ENCODE results near the gene SSH2. TPM values are rescaled to one million over a fixed set of nuclear protein-coding genes. Genes with fewer than 3 reads are reported as not detected.

Gene SSH2
- total and polyA plus RNA-seq, 9 of the 15 experiments (the other 6 are each of a cell fraction or from before 2014, with no cell fraction given), result 3.9 to 16.1 (median 10.2) TPM

DNA sequence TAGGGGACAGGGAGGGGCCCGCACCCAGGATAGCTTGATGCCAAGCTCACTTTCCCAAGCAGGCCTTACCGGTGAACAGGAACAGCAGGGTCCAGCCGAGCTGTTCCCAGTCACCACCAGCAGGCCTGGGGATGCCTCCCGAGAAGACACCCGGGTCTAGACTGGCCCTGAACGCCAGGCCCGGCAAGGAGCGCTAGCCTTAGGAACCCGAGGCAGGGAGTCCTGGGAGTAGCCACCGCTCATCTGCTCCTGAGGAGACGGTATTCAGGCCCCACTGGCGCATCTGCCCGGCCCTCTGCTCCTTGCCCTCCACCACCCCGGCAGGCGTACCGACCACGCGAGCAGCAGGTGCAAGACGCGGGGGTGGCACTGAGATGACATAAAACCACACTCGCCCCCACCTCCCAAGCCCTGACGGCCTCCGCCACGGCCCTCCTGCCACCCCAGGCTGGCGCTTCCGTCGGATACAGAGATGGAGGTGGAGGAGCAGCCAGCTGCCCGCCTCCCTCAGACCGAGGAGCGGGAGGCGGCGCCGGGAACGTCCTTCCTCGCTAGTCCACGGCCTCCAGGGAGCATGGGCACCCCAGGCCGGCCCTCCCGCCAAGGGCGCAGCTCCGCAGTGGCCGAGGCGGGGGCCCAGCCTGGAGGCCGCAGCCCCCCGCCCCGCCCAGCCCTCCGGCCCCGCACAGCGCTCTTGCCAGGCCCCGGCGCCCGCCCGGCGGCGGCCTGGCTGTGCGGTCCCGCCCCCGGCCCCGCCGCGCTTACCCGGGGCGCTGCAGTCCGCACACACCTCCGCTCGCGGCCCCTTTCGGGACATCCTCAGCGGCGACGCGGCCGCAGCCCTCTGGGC lies 341.2 kb downstream of the SSH2 start (continued):
- TF ChIP-seq RFX5 (IDR thresholded peaks at IDR 0.05; ENCODE audit: low read depth, low read length), result no peak
- no peak for TF ChIP-seq SIN3B (IDR thresholded peaks at IDR 0.05; ENCODE audit: low read depth)
- TF ChIP-seq NRF1 (conservative IDR thresholded peaks at IDR 0.05 in 1 of 2, IDR thresholded peaks at IDR 0.05 in 1 of 2), result peak; percentile 73 to 75
- no peak for TF ChIP-seq MCM7 (IDR thresholded peaks at IDR 0.05)
- TF ChIP-seq, protein P1, sequence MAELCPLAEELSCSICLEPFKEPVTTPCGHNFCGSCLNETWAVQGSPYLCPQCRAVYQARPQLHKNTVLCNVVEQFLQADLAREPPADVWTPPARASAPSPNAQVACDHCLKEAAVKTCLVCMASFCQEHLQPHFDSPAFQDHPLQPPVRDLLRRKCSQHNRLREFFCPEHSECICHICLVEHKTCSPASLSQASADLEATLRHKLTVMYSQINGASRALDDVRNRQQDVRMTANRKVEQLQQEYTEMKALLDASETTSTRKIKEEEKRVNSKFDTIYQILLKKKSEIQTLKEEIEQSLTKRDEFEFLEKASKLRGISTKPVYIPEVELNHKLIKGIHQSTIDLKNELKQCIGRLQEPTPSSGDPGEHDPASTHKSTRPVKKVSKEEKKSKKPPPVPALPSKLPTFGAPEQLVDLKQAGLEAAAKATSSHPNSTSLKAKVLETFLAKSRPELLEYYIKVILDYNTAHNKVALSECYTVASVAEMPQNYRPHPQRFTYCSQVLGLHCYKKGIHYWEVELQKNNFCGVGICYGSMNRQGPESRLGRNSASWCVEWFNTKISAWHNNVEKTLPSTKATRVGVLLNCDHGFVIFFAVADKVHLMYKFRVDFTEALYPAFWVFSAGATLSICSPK (IDR thresholded peaks at IDR 0.05; ENCODE audit: borderline replicate concordance), result no peak
- TF ChIP-seq MTA2 (IDR thresholded peaks at IDR 0.05; ENCODE audit: low read depth), result no peak
- no peak for TF ChIP-seq ZNF507 (tag; conservative IDR thresholded peaks at IDR 0.05)
- no peak for TF ChIP-seq E4F1 (CRISPR knock-in tag; IDR thresholded peaks at IDR 0.05; ENCODE audit: borderline replicate concordance)
- TF ChIP-seq, protein P2, sequence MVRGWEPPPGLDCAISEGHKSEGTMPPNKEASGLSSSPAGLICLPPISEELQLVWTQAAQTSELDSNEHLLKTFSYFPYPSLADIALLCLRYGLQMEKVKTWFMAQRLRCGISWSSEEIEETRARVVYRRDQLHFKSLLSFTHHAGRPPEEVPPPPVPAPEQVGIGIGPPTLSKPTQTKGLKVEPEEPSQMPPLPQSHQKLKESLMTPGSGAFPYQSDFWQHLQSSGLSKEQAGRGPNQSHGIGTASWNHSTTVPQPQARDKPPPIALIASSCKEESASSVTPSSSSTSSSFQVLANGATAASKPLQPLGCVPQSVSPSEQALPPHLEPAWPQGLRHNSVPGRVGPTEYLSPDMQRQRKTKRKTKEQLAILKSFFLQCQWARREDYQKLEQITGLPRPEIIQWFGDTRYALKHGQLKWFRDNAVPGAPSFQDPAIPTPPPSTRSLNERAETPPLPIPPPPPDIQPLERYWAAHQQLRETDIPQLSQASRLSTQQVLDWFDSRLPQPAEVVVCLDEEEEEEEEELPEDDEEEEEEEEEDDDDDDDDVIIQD (CRISPR knock-in tag; IDR thresholded peaks at IDR 0.05), result no peak
- TF ChIP-seq CCAR2 (IDR thresholded peaks at IDR 0.05; ENCODE audit: low read depth, low read length), result no peak
- no peak for TF ChIP-seq TAL1 (IDR thresholded peaks at IDR 0.05)
- no peak for TF ChIP-seq ZNF174 (CRISPR knock-in tag; IDR thresholded peaks at IDR 0.05)
- TF ChIP-seq USF2 (CRISPR knock-in tag; IDR thresholded peaks at IDR 0.05), result no peak
- no peak for TF ChIP-seq HNRNPLL (IDR thresholded peaks at IDR 0.05; ENCODE audit: low read depth, low read length, poor library complexity, severe bottlenecking)
- TF ChIP-seq MAX (CRISPR knock-in tag; IDR thresholded peaks at IDR 0.05), result peak; percentile 15; the same call in 1 of the 2 replicates
- TF ChIP-seq GATAD2A (IDR thresholded peaks at IDR 0.05), result no peak
- no peak for TF ChIP-seq ELF2 (CRISPR knock-in tag; IDR thresholded peaks at IDR 0.05)
- no peak for TF ChIP-seq BHLHE40 (IDR thresholded peaks at IDR 0.05; ENCODE audit: low read length)
- TF ChIP-seq, protein P3, sequence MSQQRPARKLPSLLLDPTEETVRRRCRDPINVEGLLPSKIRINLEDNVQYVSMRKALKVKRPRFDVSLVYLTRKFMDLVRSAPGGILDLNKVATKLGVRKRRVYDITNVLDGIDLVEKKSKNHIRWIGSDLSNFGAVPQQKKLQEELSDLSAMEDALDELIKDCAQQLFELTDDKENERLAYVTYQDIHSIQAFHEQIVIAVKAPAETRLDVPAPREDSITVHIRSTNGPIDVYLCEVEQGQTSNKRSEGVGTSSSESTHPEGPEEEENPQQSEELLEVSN (IDR thresholded peaks at IDR 0.05; ENCODE audit: borderline replicate concordance in 1 of 2, extremely low read depth in 1 of 2, insufficient read depth in 1 of 2, insufficient read length in 1 of 2, low read depth in 1 of 2, low read length in 1 of 2, poor library complexity in 1 of 2, severe bottlenecking in 1 of 2), result peak in 1 of 2 experiments; percentile 22
